Brain microvascular endothelial cell (primary cell): ENCODE measurements around the gene DOK3.

Source experiments
- DNase-seq: peaks from one replicate; pipeline ENCODE4 v3.0.0-alpha.2; 2020
- H3K27ac ChIP-seq: fragments of 250-450 bp; sonication (Bioruptor Pico); 2 replicates; pipeline ENCODE4 v1.5.1; 2020; ENCODE audit warnings: mild to moderate bottlenecking, moderate library complexity
- H3K27me3 ChIP-seq: fragments of 250-450 bp; sonication (Bioruptor Pico); replicated peaks from 2 replicates; pipeline ENCODE4 v1.5.1; 2020; ENCODE audit warnings: mild to moderate bottlenecking
- H3K36me3 ChIP-seq: fragments of 250-450 bp; sonication (Bioruptor Pico); replicated peaks from 2 replicates; pipeline ENCODE4 v1.5.1; 2020; ENCODE audit warnings: mild to moderate bottlenecking
- H3K4me3 ChIP-seq: 2 replicates; pipeline ENCODE4 v1.5.1; 2011; ENCODE audit warnings: low read depth, mild to moderate bottlenecking, control low read depth, low read length, moderate library complexity
- in situ Hi-C: cut with HindIII; loops from 2 replicates; pipeline ENCODE4 v1.10.0; 2017; ENCODE audit warnings: low sequenced_read_pairs, low pct_ligation_motif_present
- TF ChIP-seq, protein P1 (sequence below): IDR thresholded peaks from 2 replicates; pipeline ENCODE4 v1.5.1; 2011; ENCODE audit warnings: low read depth, mild to moderate bottlenecking, moderate library complexity, low read length, control low read depth, inconsistent platforms; ENCODE audit errors: missing control alignments

Gene DOK3

DNA sequence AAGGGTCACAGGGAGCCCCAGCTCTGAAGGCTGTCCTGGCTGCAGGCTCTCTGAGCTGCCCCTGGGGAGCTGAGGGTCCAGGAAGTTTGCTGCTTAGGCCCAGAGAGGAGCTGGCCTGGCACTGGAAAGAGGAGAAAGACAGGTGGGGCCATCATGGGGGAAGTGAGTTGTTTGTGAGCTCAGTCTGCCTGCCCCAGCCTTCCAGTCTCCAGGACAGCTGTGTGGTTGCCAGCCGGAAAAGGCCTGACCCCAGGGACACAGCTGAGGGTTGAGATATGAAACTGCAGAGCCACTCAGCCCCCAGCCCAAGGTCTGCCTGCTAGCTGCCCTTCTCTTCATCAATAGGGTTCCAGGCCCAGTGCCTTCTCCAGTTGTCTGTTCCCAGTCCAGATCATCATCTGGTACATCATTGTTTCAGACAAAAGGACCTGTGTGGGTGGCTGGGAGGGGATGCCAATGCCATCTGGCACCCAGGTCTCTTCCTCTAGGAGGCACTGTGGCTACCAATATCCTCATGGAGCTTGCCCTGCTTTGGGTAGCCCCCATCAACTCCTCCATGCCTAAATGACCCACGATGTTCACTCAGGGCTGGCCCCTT, 11.4 kb upstream of the DOK3 start:
- in situ Hi-C loops: no loop called here
- H3K36me3 ChIP-seq: peaks cover 50% of the 10 kb centered on the region
- no peak overlapping the region for H3K27ac ChIP-seq
- no peak overlapping the region for H3K4me3 ChIP-seq
- no peaks in the 10 kb centered on the region for H3K27me3 ChIP-seq
- TF ChIP-seq, protein P1, sequence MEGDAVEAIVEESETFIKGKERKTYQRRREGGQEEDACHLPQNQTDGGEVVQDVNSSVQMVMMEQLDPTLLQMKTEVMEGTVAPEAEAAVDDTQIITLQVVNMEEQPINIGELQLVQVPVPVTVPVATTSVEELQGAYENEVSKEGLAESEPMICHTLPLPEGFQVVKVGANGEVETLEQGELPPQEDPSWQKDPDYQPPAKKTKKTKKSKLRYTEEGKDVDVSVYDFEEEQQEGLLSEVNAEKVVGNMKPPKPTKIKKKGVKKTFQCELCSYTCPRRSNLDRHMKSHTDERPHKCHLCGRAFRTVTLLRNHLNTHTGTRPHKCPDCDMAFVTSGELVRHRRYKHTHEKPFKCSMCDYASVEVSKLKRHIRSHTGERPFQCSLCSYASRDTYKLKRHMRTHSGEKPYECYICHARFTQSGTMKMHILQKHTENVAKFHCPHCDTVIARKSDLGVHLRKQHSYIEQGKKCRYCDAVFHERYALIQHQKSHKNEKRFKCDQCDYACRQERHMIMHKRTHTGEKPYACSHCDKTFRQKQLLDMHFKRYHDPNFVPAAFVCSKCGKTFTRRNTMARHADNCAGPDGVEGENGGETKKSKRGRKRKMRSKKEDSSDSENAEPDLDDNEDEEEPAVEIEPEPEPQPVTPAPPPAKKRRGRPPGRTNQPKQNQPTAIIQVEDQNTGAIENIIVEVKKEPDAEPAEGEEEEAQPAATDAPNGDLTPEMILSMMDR: peak; percentile 16
- no peak for DNase-seq

DNA sequence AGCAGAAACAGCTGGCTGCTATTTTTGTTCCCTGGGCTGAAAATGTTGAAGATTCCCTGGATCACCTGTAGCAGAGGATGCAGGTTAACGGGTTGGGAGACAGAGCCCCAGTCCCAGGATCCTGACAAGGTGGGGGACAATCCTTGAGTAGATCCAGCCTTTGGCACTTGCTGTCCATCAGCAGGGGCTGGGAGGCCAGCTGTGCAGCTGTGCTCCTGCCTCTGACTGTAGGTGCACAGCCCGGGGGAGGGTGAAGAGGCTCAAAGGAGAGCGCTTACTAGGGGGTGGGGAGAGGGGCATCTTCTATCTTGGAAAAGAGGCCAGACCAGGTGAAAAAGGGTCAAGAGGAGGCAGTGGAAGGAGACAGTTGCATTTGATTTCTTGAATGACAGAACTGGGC, 10.6 kb upstream of the DOK3 start:
- Histone ChIP-seq H3K27ac (no peak overlapping the region), H3K4me3 (no peak overlapping the region), H3K27me3 (no peaks in the 10 kb centered on the region), H3K36me3 (peaks cover 52% of the 10 kb centered on the region)
- in situ Hi-C loops: no loop called here
- TF ChIP-seq, protein P1: no peak
- no peak for DNase-seq

DNA sequence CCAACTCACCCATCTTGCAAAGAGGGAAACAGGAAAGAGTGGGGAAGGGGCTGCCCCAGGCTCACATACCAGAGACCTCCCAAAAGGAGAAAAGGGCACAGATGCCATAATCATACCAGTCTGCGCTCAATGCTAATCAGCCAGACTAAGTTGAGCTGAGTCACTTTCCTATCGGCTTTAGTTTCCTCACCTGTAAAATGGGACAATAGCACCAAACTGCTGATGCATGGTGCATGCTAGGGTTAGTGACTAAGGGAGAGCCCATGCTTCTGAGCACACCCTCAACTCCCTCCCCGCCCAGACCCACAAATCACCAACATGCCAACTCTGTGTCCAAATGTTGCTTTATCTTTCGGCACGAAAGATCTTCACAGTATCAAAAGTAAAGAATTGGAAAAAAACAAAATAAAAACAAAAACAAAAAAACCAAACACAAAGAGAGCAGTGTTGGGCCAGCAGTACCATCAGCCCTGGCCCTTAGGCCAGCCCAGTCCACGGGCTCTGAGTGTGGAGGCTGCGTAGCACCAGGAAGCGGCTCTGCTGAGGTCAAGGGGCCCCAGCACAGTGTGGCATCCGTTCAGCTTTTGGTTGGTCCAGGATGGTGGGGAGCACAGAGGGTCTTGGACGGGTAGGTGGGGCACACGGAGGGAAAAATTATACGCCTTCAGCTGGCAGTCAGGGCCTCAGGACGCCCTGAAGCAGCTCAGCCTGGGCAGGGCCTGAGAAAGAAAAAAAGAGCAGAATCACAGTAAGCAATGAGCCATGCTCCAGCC, 10.0 kb upstream of the DOK3 start:
- Histone ChIP-seq H3K36me3 (peaks cover 53% of the 10 kb centered on the region), H3K27me3 (no peaks in the 10 kb centered on the region), H3K27ac (no peak overlapping the region), H3K4me3 (no peak overlapping the region)
- TF ChIP-seq, protein P1: no peak
- in situ Hi-C loops: no loop called here
- no peak for DNase-seq

DNA sequence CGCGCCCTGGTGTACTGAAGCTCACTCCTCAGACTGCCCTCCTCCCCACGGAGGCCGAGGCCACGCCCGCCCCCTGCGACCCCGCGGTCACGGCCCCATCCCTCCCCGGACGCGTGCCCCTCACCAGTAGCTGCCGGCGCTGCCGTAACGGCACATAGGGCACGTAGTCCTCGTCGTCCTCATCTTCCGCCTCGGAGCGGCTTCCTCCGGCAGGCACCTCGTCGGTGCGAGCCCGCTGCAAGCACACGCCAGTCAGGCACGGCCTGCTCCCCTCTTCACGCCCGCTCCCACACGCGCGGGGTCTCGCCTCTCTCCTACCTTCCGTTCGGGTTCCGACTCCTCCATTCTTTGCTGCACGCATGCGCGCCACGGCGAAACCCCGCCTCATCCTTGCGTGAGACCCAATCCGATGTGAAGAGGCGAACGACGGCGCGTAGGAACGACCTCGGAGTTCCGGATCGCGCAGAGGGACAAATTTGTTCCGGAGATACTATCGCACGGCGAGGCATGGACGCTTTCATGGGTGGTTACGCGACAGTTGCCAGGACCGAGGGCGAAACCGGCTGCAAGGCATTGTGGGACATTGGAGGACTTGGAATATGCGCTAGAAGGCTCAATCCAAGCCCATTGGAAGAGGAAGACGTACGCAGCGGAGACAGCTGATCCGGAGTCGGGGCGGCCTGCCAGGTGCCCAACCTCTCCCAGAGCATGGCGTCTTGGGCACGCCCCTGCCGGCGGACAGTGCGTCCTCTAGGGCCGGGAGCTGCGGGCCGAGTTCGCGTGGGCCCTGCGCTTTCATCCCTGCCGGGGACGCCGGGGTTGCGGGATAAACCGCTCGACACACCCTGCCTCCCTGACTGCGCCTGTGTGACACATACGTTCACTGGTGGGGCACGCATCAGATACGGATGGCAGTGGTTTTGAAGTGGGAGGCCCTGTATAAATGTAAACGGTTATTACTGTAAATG, 7.3 kb upstream of the DOK3 start, which contains the start of gene DDX41:
TSS of gene DDX41 (minus strand) at position 361 of the 968 bp plus-strand sequence. CDS start at position 345, 16 bp downstream.
- H3K4me3 ChIP-seq: peak within 1 kb of the TSS; percentile 100
- TF ChIP-seq, protein P1: peak; percentile 23
- H3K36me3 ChIP-seq: peaks cover 66% of the 10 kb centered on the region
- in situ Hi-C loops: no loop called here
- peak; percentile 98 for DNase-seq
- peak within 1 kb of the TSS; percentile 74 for H3K27ac ChIP-seq
- H3K27me3 ChIP-seq: no peaks in the 10 kb centered on the region

DNA sequence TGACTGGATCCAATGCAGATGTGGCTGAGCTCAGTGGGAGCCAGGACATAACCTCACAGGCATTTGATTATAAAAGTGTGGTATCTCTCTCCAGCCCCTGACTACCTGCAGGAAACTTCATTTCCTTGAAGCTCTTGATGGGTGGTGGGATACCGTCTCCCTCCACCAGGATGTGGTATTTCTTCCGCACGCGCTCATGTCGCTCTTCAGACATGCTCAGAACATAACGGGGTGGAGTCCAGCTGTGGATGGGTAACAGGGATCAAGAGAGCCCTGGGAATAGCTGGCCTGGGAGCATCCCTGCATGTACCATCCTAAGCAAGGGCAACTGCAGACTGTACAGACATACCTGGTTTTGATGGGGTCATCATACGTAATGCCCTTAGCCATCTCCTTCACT, 6.0 kb upstream of the DOK3 start:
- DNase-seq: no peak
- peaks cover 66% of the 10 kb centered on the region for H3K36me3 ChIP-seq
- in situ Hi-C loops: no loop called here
- H3K4me3 ChIP-seq: peak overlapping the region; percentile 100
- TF ChIP-seq, protein P1: no peak
- H3K27ac ChIP-seq: no peak overlapping the region
- no peaks in the 10 kb centered on the region for H3K27me3 ChIP-seq
